ENCODE results near the gene PTPRK. TPM values are rescaled to one million over a fixed set of nuclear protein-coding genes. Genes with fewer than 3 reads are reported as not detected.

PTPRK gene
- total RNA-seq, 2 experiments from 2014 or later = 1.7 to 2.5 TPM

- H3K27me3 Mint-ChIP-seq = no peaks in the 10 kb centered on the region
- POLR2A ChIA-PET = no interaction called here
- peaks cover 7% of the 10 kb centered on the region for H3K9me3 Mint-ChIP-seq
- peaks cover 8% of the 10 kb centered on the region for H3K4me1 Mint-ChIP-seq
- H3K4me3 Mint-ChIP-seq = no peak overlapping the region
- DNase-seq = no peak
- CTCF ChIA-PET = interaction anchor here (0.6 to 0.9 kb wide), 2 partner anchors 25 to 574 kb away, joined by 3 to 4 read pairs; no protein-coding TSS in a partner anchor
- H3K36me3 Mint-ChIP-seq (ENCODE audit: low read depth) = no peaks in the 10 kb centered on the region
- H3K27ac Mint-ChIP-seq = no peak overlapping the region
Measured at GRCh38 chr6:128131036-128131435, 389.4 kb downstream of the PTPRK start.

DNA sequence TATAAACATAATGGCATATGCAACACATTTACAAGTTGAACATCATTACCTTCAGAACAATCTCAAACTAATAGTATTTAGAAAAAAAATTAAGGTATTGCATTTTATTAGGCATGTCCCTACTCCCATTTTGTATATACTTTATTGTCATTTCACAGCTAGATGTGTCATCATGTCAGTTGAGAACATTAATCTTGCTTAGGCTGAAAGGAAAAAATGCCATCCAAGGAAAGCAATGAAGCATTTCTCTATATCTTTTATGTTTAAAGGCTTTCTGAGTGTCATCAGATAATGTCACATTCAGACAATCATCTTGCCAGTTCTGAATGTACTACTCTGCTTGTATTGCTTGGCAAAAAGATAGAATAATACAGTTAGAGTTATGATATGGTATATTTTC, 390.7 kb downstream of the PTPRK start:
- ChIA-PET CTCF (interaction anchor here (1.7 kb wide), 1 partner anchor 8 kb away, joined by 4 read pairs; no protein-coding TSS in a partner anchor), POLR2A (no interaction called here)
- no peak for DNase-seq
- Mint-ChIP-seq H3K27ac (no peak overlapping the region), H3K4me3 (no peak overlapping the region), H3K9me3 (peaks cover 3% of the 10 kb centered on the region), H3K27me3 (no peaks in the 10 kb centered on the region), H3K36me3 (ENCODE audit: low read depth) (no peaks in the 10 kb centered on the region), H3K4me1 (peaks cover under 1% of the 10 kb centered on the region)

DNA sequence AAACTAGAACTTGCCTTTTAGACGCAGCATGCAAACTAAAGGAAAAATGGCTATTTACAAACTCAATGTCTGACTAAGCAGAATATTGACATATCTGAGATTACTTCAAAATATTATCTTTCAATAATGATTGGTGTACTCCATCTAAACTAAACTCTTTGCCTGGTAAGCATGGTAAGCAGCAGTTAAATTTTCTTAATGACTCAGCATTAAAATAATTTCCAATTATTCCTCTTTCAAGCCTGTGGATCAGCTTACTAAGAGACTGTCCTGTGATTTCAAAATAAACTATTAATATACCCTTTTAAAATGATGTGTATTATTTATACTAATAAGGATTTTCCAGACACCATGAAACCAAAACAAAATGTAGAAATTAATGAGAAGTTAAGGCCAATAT, 392.7 kb downstream of the PTPRK start:
- POLR2A ChIA-PET = no interaction called here
- CTCF ChIA-PET = no interaction called here
- H3K27me3 Mint-ChIP-seq = no peaks in the 10 kb centered on the region
- H3K4me3 Mint-ChIP-seq = no peak overlapping the region
- H3K4me1 Mint-ChIP-seq = no peaks in the 10 kb centered on the region
- H3K36me3 Mint-ChIP-seq (ENCODE audit: low read depth) = peaks cover 3% of the 10 kb centered on the region
- peaks cover 4% of the 10 kb centered on the region for H3K9me3 Mint-ChIP-seq
- DNase-seq = no peak
- no peak overlapping the region for H3K27ac Mint-ChIP-seq

- H3K27me3 Mint-ChIP-seq = no peaks in the 10 kb centered on the region
- H3K36me3 Mint-ChIP-seq (ENCODE audit: low read depth) = peaks cover 3% of the 10 kb centered on the region
- H3K4me3 Mint-ChIP-seq = no peak overlapping the region
- no peak for DNase-seq
- peaks cover 3% of the 10 kb centered on the region for H3K4me1 Mint-ChIP-seq
- ChIA-PET POLR2A (interaction anchor here (0.6 kb wide), 1 partner anchor 175 kb away, joined by 4 read pairs; no protein-coding TSS in a partner anchor), CTCF (interaction anchor here (1.7 kb wide), 1 partner anchor 9 kb away, joined by 11 read pairs; no protein-coding TSS in a partner anchor)
- H3K9me3 Mint-ChIP-seq = peaks cover 4% of the 10 kb centered on the region
- no peak overlapping the region for H3K27ac Mint-ChIP-seq
Measured at GRCh38 chr6:128124713-128125112, 395.7 kb downstream of the PTPRK start.

DNA sequence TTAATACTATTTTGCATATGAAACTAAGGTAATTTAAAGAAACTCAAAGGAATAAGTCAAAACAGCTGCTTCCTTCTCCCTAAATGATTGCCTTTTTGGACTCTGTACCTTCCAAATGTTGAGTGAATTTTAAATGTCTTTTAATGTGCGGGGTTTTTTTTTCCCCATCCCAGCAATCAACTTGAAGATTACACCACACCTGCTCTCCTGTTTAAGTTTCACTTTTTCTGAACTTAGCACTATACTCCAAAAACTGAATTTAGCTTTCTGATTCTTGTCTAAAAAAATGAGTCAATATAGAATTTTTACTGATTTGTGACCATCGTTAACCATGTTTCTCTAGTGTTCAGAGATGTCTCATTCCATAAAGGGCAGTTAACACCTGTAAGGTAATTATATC, 398.8 kb downstream of the PTPRK start:
- no peak overlapping the region for H3K27ac Mint-ChIP-seq
- CTCF ChIA-PET = no interaction called here
- H3K4me3 Mint-ChIP-seq = no peak overlapping the region

DNA sequence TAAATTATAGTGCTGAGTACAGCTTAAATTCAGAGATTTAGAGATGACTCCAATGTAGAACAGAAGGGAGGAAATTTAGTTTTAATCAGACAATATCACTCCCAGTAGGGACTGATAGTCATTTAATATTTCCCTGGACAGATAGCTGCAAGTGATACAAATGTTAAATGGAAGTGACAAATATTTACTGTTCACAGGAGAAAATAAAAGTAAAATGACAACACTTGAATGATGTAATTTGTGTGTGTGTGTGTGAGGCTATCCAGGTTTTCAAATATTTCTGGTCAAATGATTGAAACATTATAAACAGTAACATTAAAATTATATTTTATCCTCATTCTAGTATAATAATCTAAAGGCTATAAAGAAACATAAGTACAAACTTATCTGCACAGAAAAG, 399.2 kb downstream of the PTPRK start:
- H3K27ac Mint-ChIP-seq = no peak overlapping the region
- H3K4me1 Mint-ChIP-seq = peaks cover 3% of the 10 kb centered on the region
- ChIA-PET CTCF (interaction anchor here (0.6 kb wide), 1 partner anchor 366 kb away, joined by 3 read pairs; no protein-coding TSS in a partner anchor), POLR2A (no interaction called here)
- no peaks in the 10 kb centered on the region for H3K27me3 Mint-ChIP-seq
- H3K4me3 Mint-ChIP-seq = no peak overlapping the region
- peaks cover 2% of the 10 kb centered on the region for H3K9me3 Mint-ChIP-seq
- peaks cover 3% of the 10 kb centered on the region for H3K36me3 Mint-ChIP-seq (ENCODE audit: low read depth)
- no peak for DNase-seq

More for the DNA sequence above, 398.8 kb downstream of the PTPRK start:
- DNase-seq = no peak
- Mint-ChIP-seq H3K4me1 (peaks cover 3% of the 10 kb centered on the region), H3K36me3 (ENCODE audit: low read depth) (peaks cover 3% of the 10 kb centered on the region), H3K9me3 (peaks cover 2% of the 10 kb centered on the region), H3K27me3 (no peaks in the 10 kb centered on the region)
- POLR2A ChIA-PET = no interaction called here

GRCh38 chr6:128118401-128118800, 402.0 kb downstream of the PTPRK start:
- Mint-ChIP-seq H3K36me3 (ENCODE audit: low read depth) (peaks cover 3% of the 10 kb centered on the region), H3K27ac (no peak overlapping the region), H3K4me1 (peaks cover 3% of the 10 kb centered on the region), H3K4me3 (no peak overlapping the region), H3K9me3 (peaks cover 2% of the 10 kb centered on the region), H3K27me3 (no peaks in the 10 kb centered on the region)
- DNase-seq = no peak
- CTCF ChIA-PET = interaction anchor here (1.8 kb wide), 1 partner anchor 39 kb away, joined by 3 read pairs; no protein-coding TSS in a partner anchor
- POLR2A ChIA-PET = no interaction called here

DNA sequence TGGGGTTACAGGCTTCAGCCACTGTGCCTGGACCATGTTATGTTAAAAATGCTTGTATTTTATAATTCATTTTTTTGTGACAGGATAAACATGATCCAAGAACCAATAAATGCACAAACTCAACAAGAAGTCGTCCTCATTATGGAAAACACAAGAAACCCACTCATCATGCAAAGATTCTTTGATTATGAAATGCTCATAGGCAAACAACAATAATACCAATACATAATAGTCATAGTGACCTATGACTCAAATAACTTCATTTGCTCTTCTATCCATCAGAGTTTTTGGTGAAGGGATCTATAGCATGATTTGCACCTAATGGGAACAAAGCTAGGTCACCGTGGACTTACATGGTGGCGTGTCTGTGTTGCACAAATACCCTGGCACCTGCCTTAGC, 402.5 kb downstream of the PTPRK start:
- no peak overlapping the region for H3K4me3 Mint-ChIP-seq
- peaks cover 3% of the 10 kb centered on the region for H3K36me3 Mint-ChIP-seq (ENCODE audit: low read depth)
- POLR2A ChIA-PET = no interaction called here
- H3K27me3 Mint-ChIP-seq = no peaks in the 10 kb centered on the region
- H3K9me3 Mint-ChIP-seq = peaks cover 2% of the 10 kb centered on the region
- no peak overlapping the region for H3K27ac Mint-ChIP-seq
- CTCF ChIA-PET = interaction anchor here (1.8 kb wide), 1 partner anchor 39 kb away, joined by 3 read pairs; no protein-coding TSS in a partner anchor
- H3K4me1 Mint-ChIP-seq = peaks cover 5% of the 10 kb centered on the region
- no peak for DNase-seq

DNA sequence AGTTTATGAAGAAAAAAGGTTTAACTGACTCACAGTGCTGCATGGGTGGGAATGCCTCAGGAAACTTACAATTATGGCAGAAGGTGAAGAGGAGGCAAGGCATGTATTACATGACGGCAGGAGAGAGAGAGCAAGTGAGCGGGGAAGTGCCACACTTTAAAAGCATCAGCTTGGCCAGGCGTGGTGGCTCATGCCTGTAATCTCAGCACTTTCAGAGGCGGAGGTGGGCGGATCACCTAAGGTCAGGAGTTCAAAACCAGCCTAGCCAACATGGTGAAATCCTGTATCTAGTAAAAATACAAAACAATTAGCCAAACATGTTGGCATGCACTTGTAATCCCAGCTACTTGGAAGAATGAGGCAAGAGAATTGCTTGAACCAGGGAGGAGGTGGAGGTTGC, 406.2 kb downstream of the PTPRK start:
- no peaks in the 10 kb centered on the region for H3K27me3 Mint-ChIP-seq
- peaks cover 2% of the 10 kb centered on the region for H3K9me3 Mint-ChIP-seq
- peaks cover 13% of the 10 kb centered on the region for H3K4me1 Mint-ChIP-seq
- peaks cover 3% of the 10 kb centered on the region for H3K36me3 Mint-ChIP-seq (ENCODE audit: low read depth)
- no peak overlapping the region for H3K4me3 Mint-ChIP-seq
- POLR2A ChIA-PET = no interaction called here
- CTCF ChIA-PET = interaction anchor here (0.6 kb wide), 1 partner anchor 390 kb away, joined by 3 read pairs; no protein-coding TSS in a partner anchor
- DNase-seq = no peak
- H3K27ac Mint-ChIP-seq = no peak overlapping the region

DNA sequence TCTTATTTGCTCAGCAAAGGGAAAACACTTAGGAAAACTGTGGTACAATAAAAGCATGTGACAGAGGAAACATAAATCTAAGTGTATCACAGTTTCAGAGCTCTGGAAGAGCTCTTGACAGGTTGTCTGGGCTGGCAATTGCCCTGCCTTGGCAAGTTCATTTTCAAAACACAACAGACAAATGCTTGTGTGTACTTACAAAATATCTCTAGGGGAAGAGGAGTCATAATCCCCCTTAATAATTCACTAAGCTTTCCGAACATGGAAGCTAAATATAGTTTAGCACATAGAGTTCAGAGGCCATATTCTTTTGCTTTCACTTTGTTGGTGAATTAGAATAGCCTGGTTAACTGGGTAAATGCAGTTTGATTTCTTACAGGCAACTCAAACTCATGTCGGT, 407.9 kb downstream of the PTPRK start:
- H3K4me1 Mint-ChIP-seq = peaks cover 13% of the 10 kb centered on the region
- DNase-seq = no peak
- H3K4me3 Mint-ChIP-seq = peak overlapping the region; percentile 50
- peaks cover 3% of the 10 kb centered on the region for H3K36me3 Mint-ChIP-seq (ENCODE audit: low read depth)
- H3K9me3 Mint-ChIP-seq = peaks cover 2% of the 10 kb centered on the region
- ChIA-PET CTCF (no interaction called here), POLR2A (no interaction called here)
- no peaks in the 10 kb centered on the region for H3K27me3 Mint-ChIP-seq
- peak overlapping the region; percentile 66 for H3K27ac Mint-ChIP-seq

- Mint-ChIP-seq H3K27me3 (no peaks in the 10 kb centered on the region), H3K27ac (no peak overlapping the region), H3K4me3 (no peak overlapping the region), H3K36me3 (ENCODE audit: low read depth) (peaks cover 3% of the 10 kb centered on the region), H3K9me3 (peaks cover 2% of the 10 kb centered on the region), H3K4me1 (peaks cover 13% of the 10 kb centered on the region)
- ChIA-PET CTCF (no interaction called here), POLR2A (no interaction called here)
- DNase-seq = no peak
Measured at GRCh38 chr6:128111096-128111495, 409.3 kb downstream of the PTPRK start.

- POLR2A ChIA-PET = no interaction called here
- H3K4me1 Mint-ChIP-seq = peaks cover 9% of the 10 kb centered on the region
- no peaks in the 10 kb centered on the region for H3K36me3 Mint-ChIP-seq (ENCODE audit: low read depth)
- H3K27me3 Mint-ChIP-seq = no peaks in the 10 kb centered on the region
- no peak overlapping the region for H3K4me3 Mint-ChIP-seq
- CTCF ChIA-PET = interaction anchor here (0.8 kb wide), 1 partner anchor 134 kb away, joined by 3 read pairs; no protein-coding TSS in a partner anchor
- no peak overlapping the region for H3K27ac Mint-ChIP-seq
- no peak for DNase-seq
- H3K9me3 Mint-ChIP-seq = no peaks in the 10 kb centered on the region
Measured at GRCh38 chr6:128107682-128108081, 412.7 kb downstream of the PTPRK start.

DNA sequence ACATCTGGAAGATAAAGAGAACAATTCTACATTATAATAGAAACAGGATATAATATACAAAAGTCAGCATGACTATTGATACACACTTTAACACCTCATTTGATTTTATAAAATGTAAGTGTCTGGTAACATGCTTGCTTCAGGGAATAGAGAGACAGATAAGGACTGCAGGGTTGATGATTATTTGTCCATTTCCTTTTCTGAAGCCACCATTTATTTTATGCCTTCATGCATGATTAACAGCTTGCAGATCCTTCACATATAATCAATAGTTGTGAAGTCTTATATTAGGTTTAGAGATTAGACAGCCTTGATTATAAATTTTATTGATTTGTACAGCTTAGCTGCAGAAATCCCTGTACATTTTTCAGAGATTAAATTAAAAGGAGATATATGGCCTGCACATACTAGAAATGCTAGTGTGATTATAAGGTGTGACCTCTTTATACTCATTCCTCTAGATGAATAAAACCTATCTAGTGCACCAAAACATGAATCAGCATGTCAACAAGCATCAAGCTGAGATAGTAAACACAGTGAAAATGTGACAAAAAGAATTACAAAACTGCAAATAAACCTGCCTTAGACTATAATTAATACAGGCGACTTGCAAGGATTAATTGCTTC, 420.7 kb downstream of the PTPRK start:
- no peaks in the 10 kb centered on the region for H3K27me3 Mint-ChIP-seq
- H3K36me3 Mint-ChIP-seq (ENCODE audit: low read depth) = peaks cover 2% of the 10 kb centered on the region
- POLR2A ChIA-PET = no interaction called here
- peaks cover 1% of the 10 kb centered on the region for H3K9me3 Mint-ChIP-seq
- no peak overlapping the region for H3K27ac Mint-ChIP-seq
- CTCF ChIA-PET = no interaction called here
- DNase-seq = no peak
- no peak overlapping the region for H3K4me3 Mint-ChIP-seq
- H3K4me1 Mint-ChIP-seq = peaks cover 20% of the 10 kb centered on the region

All from activated CD4-positive, alpha-beta T cell treated with anti-CD3 and anti-CD28 coated beads, Interleukin-2, amount 10 ng/mL, durations not matched to agents 7 days and 5 days (primary cell).